Stimulated activated CD4-positive, alpha-beta T cell treated with anti-CD3 and anti-CD28 coated beads, Interleukin-12 subunit alpha, Interleukin-12 subunit beta, amount 100 ng/mL, for 48 hours (primary cell): ENCODE measurements around the gene TECRL.

Source experiments
- DNase-seq, 3 donors: peaks; one replicate each; pipeline ENCODE4 v3.0.0-alpha.2; 2020; ENCODE audit warnings: low read depth in 2 of 3, low spot score in 1 of 3

Gene TECRL

DNA sequence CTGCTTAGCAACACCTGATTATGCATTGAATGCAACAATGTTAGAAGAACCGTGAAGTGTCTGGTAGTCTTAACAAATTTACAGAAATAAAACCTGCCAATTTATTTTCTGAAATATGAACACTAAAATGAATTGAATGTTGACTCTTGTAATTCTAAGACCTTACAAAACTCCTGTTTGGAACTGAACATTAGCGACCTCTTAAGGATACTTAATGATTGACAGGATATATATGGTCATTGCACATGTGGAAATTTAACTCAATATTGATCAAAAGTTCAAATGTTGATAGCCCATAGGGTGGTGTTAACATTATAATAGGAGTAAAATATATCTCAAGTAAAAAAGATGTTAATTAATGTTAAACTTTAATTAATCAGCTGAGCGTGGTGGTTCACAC is 79.1 kb downstream of the TECRL start:
- DNase-seq: no peak

DNA sequence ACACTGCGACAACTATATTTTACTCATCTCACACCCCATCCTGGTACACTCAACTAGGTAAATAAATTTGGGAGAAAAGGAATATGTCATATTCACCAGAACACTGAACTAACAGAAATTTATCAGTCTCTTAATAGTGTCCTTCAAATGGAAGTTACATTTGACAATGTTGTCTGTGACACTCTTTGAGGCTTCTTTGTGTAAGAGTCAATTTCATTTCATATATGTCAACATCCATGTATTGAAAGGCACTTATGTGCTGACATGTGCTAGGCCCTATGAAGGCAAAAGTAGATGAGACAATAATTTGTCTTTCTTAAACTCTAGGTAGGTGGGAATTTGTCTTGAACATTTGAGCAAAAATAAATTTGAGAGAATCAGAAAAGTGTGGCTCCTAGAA is 82.0 kb downstream of the TECRL start:
- DNase-seq: no peak

DNA sequence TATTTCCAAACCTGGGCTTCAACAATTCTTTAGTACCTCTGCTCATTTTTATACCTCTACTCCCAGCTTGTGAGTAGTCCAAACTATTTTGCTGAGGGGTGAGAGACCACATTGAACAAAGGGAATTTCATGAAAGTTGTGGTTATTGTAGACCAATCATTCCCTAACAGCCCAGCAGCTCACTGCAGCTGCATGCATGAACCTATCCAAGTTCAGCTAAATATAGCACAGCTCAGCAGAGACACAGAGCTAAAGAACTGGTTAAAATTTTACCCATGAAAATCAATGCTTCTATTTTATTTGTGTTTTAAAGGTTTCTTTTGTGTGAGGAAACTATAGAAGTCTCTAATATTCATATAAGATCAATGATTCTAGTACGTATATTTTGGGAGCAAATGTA is 82.7 kb downstream of the TECRL start:
- no peak for DNase-seq

DNA sequence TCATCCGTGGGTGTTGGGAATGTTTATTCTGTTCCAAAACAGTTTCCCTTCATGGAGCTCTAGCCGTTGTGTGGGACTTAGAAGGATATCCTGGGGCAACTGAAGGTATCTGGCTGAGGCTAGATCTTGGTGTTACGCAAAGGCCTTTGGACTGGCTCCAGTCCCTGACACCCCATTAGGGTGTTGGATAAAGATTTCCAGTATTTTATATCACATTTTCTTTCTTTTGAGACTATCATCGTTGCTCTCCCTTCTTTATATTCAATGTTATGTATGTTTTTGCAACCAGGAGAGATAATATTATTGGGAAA is 103.0 kb downstream of the TECRL start:
- DNase-seq: no peak

DNA sequence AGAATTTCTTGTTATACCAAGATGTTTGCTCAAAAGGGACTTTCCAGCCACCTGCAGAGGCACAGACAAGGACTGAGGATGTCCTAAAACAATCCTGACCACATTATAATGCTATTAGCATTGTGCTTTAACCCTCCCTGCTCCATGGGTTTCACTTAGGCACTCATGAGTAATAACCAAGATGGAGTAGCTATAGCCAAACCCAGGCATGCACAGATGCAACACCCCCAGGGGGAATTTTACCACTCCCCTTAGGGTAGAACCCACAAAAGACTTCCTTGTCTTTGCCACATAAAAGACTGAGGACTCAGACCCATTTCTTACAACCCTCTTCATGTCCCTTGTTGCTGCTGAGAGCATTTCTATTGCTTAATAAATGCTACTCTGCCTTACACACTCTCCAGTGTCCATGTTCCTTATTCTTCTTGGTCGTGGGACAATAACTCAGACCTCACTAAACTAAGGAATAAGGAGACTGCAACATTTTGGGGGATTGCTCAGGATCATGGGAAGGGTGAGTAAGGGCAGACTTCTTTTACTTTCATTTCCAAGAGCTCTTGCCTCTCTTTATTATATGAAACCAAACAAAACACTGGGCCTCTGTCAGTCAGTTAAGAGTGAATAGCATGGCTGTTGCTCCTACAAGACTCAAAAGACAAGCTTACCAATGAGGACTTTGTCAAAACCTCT is 103.5 kb downstream of the TECRL start:
- no peak for DNase-seq

DNA sequence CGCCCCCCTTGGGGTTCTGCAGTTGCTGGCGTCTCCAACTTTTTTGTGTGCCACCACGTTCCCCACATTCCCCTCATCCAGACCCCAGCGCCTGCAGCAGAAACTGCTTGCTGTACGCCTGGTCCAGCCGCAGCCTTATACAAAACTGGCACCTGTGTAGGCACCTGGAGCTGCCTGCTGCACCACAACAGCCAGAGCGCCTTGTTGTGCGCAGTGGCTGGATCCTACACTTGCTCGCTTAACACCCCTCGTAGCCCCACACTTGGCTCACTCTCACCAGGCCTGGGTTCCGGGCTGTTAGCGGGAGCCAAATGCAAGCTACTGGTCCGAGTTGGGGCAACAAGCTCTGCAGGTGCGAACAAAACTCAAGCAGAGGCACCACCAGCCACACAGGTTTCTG is 136.8 kb downstream of the TECRL start:
- no peak for DNase-seq

DNA sequence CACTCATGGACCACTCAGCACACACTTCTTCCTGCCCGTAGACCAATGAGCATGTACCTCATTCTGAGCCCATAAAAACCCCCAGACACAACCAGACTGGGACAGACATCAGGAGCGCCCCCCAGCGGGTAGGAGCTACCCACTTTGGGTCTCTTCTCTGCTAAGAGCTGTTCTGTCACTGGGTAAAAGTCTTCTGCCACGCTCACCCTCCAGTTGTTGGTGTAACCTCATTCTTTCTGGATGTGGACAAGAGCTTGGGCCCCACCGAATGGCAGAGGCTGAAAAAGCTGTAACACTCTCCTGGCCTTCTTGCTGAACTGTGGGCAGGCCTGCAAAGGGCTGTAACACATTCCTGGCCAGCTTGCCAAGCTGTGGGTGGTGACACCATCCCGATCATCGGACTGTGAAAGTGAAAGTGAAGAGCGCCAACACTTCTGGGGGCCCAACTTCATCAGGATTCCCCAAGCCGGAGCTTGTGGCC is 137.6 kb downstream of the TECRL start:
- DNase-seq: no peak

DNA sequence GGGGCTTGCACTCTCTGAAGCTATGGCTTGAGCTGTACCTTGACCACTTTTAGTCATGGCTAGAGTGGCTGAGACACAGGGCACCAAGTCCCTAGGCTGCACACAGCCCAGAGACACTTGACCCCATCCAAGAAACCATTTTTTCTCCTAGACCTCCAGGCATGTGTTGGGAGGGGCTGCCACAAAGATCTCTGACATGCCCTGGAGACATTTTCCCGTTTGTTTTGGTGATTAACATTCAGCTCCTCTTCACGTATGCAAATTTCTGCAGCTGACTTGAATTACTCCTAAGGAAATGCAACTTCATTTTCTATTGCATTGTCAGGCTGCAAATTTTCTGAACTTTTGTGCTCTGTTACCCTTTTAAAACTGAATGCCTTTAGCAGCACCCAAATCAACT is 142.6 kb downstream of the TECRL start:
- no peak for DNase-seq

DNA sequence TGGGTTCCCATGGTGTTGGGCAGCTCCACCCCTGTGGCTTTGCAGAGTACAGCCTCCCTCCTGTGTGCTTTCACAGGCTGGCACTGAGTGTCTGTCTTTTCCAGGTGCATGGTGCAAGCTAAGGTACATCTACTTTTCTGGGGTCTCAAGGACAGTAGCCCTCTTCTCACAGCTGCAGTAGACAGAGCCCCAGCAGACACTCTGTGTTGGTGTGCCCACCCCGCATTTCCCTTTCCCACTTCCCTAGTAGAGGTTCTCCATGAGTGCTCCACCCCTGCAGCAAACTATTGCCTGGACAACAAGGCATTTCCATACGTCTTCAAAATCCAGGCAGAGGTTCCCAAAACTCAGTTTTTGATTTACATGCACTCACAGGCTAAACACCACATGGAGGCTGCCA is 143.0 kb downstream of the TECRL start:
- no peak for DNase-seq

DNA sequence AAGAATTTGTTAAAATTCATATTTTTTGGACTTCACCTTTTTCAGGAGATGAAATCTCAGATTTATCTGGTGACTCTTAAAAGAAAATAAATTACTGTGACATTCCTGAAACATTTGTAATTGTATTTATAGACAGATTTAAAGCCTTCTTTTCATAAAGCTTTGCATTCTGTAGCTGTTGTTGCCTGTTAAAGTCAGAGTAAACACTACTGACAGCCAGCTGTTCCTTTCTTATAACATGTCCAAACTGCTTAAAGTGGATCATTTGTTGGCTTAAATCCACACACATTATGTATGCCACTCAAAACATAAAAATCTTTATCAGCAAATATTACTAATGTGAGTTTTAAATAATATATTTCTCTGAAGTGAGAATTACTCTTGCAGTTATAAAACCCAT is 157.5 kb downstream of the TECRL start:
- no peak for DNase-seq

DNA sequence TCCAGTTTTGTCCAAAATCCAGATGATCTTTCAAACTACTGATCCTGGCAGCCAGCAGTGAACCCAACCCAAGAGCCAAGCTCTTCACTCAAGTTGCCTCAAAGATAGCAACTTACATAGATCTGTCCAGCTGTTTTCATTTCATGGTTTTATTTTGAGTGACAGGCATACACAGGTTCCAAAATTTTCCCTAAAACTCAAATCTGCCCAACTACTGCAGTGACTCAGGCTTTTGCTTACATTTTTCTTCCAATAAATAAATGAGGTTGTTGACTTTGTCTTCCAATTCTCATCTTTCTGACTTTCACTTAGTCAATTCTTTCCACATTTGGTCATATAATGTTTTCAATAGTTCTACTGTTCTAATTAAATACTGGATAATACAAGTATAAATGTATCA is 158.8 kb downstream of the TECRL start:
- DNase-seq: no peak

DNA sequence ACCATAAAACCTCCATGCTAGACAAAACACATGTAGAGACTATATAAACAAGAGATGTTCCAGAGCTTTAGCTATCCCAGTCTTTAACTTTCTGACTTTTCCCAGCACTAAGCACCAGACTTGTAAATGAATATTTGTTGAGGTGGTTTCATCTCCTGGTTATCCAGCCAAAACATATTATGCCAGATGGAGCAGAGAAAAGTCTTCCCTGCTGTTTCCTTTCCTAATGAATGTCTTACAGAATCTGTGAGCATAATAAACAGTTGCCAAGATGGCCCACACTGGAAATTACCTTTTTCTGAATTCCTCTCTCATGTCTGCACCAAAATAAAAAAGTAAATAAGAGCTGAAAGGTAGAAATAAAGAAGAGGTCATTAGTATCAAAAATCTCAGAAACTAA is 159.2 kb downstream of the TECRL start:
- no peak for DNase-seq

DNA sequence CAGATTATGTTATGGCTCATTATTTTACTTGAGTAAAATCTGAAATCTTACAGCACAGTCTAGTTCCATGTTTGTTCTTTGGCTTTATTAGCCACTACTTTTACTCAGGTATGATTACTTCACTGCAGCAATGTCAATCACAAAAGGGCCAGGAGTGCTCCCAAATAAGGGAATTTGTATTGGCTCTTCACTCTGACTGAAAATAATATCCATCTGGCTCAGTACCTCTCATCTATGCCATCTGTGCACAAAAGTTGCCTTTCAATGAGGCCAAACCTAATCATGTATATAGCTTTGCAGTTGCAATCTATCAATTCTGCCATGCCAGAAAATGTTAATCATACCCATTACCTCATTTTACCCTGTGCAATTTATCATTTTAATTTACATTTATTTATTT is 161.1 kb downstream of the TECRL start:
- DNase-seq: no peak

DNA sequence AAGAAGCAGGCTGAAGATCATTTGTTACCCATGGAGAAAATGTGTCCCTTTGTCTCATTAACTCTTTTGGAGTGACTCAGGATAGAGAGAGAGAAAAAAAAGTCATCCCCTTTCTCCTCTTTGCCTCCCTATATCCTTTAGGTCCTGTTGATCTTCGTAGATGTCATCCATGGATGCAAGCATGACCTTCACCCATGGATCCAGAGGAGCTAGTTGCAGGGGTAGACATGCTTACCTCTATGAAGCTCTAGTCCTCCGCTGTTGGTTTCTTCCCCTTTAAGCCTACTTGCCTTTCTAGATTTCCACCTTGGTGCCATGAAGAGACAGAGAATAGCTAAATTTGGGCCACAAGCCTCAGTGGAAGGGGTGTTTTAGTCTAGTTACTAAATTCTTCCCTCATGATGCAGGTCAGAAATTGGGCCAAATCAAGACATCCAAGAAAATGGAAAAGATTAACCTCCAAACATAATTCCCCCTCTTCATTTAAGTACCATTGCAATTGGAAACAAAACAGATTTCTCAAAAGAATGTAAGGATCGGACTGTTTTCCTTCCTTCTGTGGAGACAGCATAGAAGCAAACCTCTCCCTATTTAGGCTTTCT is 178.4 kb downstream of the TECRL start:
- DNase-seq: no peak
